Measurements from ENCODE around the gene CSMD2.

CSMD2 gene

GRCh38 chr1:33684396-33685179 is 480.4 kb downstream of the CSMD2 start:
- Mint-ChIP-seq H3K27ac (no peak overlapping the region), H3K9me3 (no peaks in the 10 kb centered on the region), H3K36me3 (ENCODE audit: low read depth) (no peaks in the 10 kb centered on the region), H3K4me1 (no peaks in the 10 kb centered on the region), H3K4me3 (no peak overlapping the region), H3K27me3 (peaks cover 24% of the 10 kb centered on the region)
- DNase-seq (no peak), ATAC-seq (no peak)

- Mint-ChIP-seq H3K27me3 (peaks cover 24% of the 10 kb centered on the region), H3K9me3 (no peaks in the 10 kb centered on the region), H3K4me1 (no peaks in the 10 kb centered on the region), H3K4me3 (no peak overlapping the region), H3K36me3 (ENCODE audit: low read depth) (no peaks in the 10 kb centered on the region), H3K27ac (no peak overlapping the region)
- ATAC-seq, result no peak
- DNase-seq, result no peak
These were observed 481.1 kb downstream of the CSMD2 start for GRCh38 chr1:33683913-33684312.

GRCh38 chr1:33682371-33682770 is 482.7 kb downstream of the CSMD2 start:
- H3K27me3 Mint-ChIP-seq, result peaks cover 21% of the 10 kb centered on the region
- DNase-seq (no peak), ATAC-seq (no peak)
- no peak overlapping the region for H3K27ac Mint-ChIP-seq
- no peak overlapping the region for H3K4me3 Mint-ChIP-seq
- H3K9me3 Mint-ChIP-seq, result peaks cover 6% of the 10 kb centered on the region
- no peaks in the 10 kb centered on the region for H3K4me1 Mint-ChIP-seq
- no peaks in the 10 kb centered on the region for H3K36me3 Mint-ChIP-seq (ENCODE audit: low read depth)

GRCh38 chr1:33680281-33680840 is 484.7 kb downstream of the CSMD2 start:
- Mint-ChIP-seq H3K4me3 (no peak overlapping the region), H3K9me3 (peaks cover 6% of the 10 kb centered on the region), H3K27me3 (peaks cover 11% of the 10 kb centered on the region), H3K4me1 (no peaks in the 10 kb centered on the region), H3K27ac (no peak overlapping the region), H3K36me3 (ENCODE audit: low read depth) (no peaks in the 10 kb centered on the region)
- ATAC-seq (no peak), DNase-seq (no peak)

- Mint-ChIP-seq H3K27ac (no peak overlapping the region), H3K9me3 (peaks cover 5% of the 10 kb centered on the region), H3K27me3 (peaks cover 5% of the 10 kb centered on the region), H3K4me3 (no peak overlapping the region), H3K36me3 (ENCODE audit: low read depth) (no peaks in the 10 kb centered on the region), H3K4me1 (no peaks in the 10 kb centered on the region)
- no peak for ATAC-seq
- DNase-seq, result no peak
These were observed 494.5 kb downstream of the CSMD2 start for GRCh38 chr1:33670567-33670966.

- Mint-ChIP-seq H3K27me3 (peaks cover 9% of the 10 kb centered on the region), H3K4me3 (no peak overlapping the region), H3K27ac (no peak overlapping the region), H3K4me1 (no peaks in the 10 kb centered on the region), H3K36me3 (ENCODE audit: low read depth) (no peaks in the 10 kb centered on the region), H3K9me3 (peaks cover 5% of the 10 kb centered on the region)
- DNase-seq, result no peak
- ATAC-seq, result no peak
These were observed 496.3 kb downstream of the CSMD2 start for GRCh38 chr1:33668695-33669094.

GRCh38 chr1:33667386-33668282 is 497.4 kb downstream of the CSMD2 start:
- Mint-ChIP-seq H3K27me3 (peaks cover 7% of the 10 kb centered on the region), H3K36me3 (ENCODE audit: low read depth) (no peaks in the 10 kb centered on the region), H3K4me1 (no peaks in the 10 kb centered on the region), H3K27ac (no peak overlapping the region), H3K9me3 (no peaks in the 10 kb centered on the region), H3K4me3 (no peak overlapping the region)
- DNase-seq (no peak), ATAC-seq (no peak)

GRCh38 chr1:33666616-33667015 is 498.4 kb downstream of the CSMD2 start:
- Mint-ChIP-seq H3K4me3 (no peak overlapping the region), H3K36me3 (ENCODE audit: low read depth) (no peaks in the 10 kb centered on the region), H3K9me3 (no peaks in the 10 kb centered on the region), H3K27me3 (peaks cover 7% of the 10 kb centered on the region), H3K27ac (no peak overlapping the region), H3K4me1 (no peaks in the 10 kb centered on the region)
- DNase-seq, result no peak
- no peak for ATAC-seq

- Mint-ChIP-seq H3K4me1 (no peaks in the 10 kb centered on the region), H3K36me3 (ENCODE audit: low read depth) (no peaks in the 10 kb centered on the region), H3K27me3 (peaks cover 9% of the 10 kb centered on the region), H3K9me3 (no peaks in the 10 kb centered on the region), H3K4me3 (no peak overlapping the region), H3K27ac (no peak overlapping the region)
- DNase-seq, result no peak
- ATAC-seq, result no peak
These were observed 503.1 kb downstream of the CSMD2 start for GRCh38 chr1:33661811-33662454.

GRCh38 chr1:33660956-33661355 is 504.1 kb downstream of the CSMD2 start:
- H3K36me3 Mint-ChIP-seq (ENCODE audit: low read depth), result no peaks in the 10 kb centered on the region
- no peaks in the 10 kb centered on the region for H3K4me1 Mint-ChIP-seq
- peaks cover 9% of the 10 kb centered on the region for H3K27me3 Mint-ChIP-seq
- no peaks in the 10 kb centered on the region for H3K9me3 Mint-ChIP-seq
- H3K4me3 Mint-ChIP-seq, result no peak overlapping the region
- H3K27ac Mint-ChIP-seq, result no peak overlapping the region
- no peak for DNase-seq
- ATAC-seq, result no peak

GRCh38 chr1:33660244-33660643 is 504.8 kb downstream of the CSMD2 start:
- H3K4me1 Mint-ChIP-seq, result no peaks in the 10 kb centered on the region
- DNase-seq, result no peak
- ATAC-seq, result no peak
- H3K27ac Mint-ChIP-seq, result no peak overlapping the region
- peaks cover 6% of the 10 kb centered on the region for H3K27me3 Mint-ChIP-seq
- H3K9me3 Mint-ChIP-seq, result no peaks in the 10 kb centered on the region
- no peak overlapping the region for H3K4me3 Mint-ChIP-seq
- H3K36me3 Mint-ChIP-seq (ENCODE audit: low read depth), result no peaks in the 10 kb centered on the region

- no peak overlapping the region for H3K4me3 Mint-ChIP-seq
- no peaks in the 10 kb centered on the region for H3K36me3 Mint-ChIP-seq (ENCODE audit: low read depth)
- H3K4me1 Mint-ChIP-seq, result no peaks in the 10 kb centered on the region
- no peaks in the 10 kb centered on the region for H3K9me3 Mint-ChIP-seq
- no peak overlapping the region for H3K27ac Mint-ChIP-seq
- ATAC-seq, result no peak
- H3K27me3 Mint-ChIP-seq, result peaks cover 4% of the 10 kb centered on the region
- DNase-seq, result no peak
These were observed 505.4 kb downstream of the CSMD2 start for GRCh38 chr1:33659641-33660040.

- Mint-ChIP-seq H3K36me3 (ENCODE audit: low read depth) (no peaks in the 10 kb centered on the region), H3K4me3 (no peak overlapping the region), H3K27ac (no peak overlapping the region), H3K27me3 (peaks cover 2% of the 10 kb centered on the region), H3K4me1 (no peaks in the 10 kb centered on the region), H3K9me3 (no peaks in the 10 kb centered on the region)
- ATAC-seq (no peak), DNase-seq (no peak)
These were observed 507.2 kb downstream of the CSMD2 start for GRCh38 chr1:33657833-33658232.

- no peak for DNase-seq
- no peaks in the 10 kb centered on the region for H3K4me1 Mint-ChIP-seq
- peaks cover 2% of the 10 kb centered on the region for H3K27me3 Mint-ChIP-seq
- H3K9me3 Mint-ChIP-seq, result no peaks in the 10 kb centered on the region
- no peak overlapping the region for H3K27ac Mint-ChIP-seq
- H3K4me3 Mint-ChIP-seq, result no peak overlapping the region
- ATAC-seq, result no peak
- no peaks in the 10 kb centered on the region for H3K36me3 Mint-ChIP-seq (ENCODE audit: low read depth)
These were observed 508.5 kb downstream of the CSMD2 start for GRCh38 chr1:33656467-33657005.
